K562 (cell line): ENCODE results near the gene G6PC3. TPM values are rescaled to one million over a fixed set of nuclear protein-coding genes. Genes with fewer than 3 reads are reported as not detected.

Experiments
- ASH1L ChIP-seq: fragments of 450-650 bp; IDR thresholded peaks from 2 replicates; pipeline ENCODE4 v1.6.1; 2018; ENCODE audit warnings: borderline replicate concordance, mild to moderate bottlenecking, low read depth; ENCODE audit not compliant: partially characterized antibody
- EP400 ChIP-seq: fragments of 450-650 bp; IDR thresholded peaks from 2 replicates; pipeline ENCODE4 v1.6.1; 2017; ENCODE audit warnings: antibody characterized with exemption, mild to moderate bottlenecking, moderate library complexity
- GABPB2 ChIP-seq: fragments of 250-450 bp; sonication (Bioruptor Pico); conservative IDR thresholded peaks from 2 replicates; pipeline ENCODE4 v1.5.1; 2021; ENCODE audit warnings: mild to moderate bottlenecking
- LCOR ChIP-seq: sonication (generic); formaldehyde crosslinking; IDR thresholded peaks from 2 replicates; pipeline ENCODE4 v1.8.0; 2022; ENCODE audit warnings: mild to moderate bottlenecking, missing genetic modification reagents
- RNF2 ChIP-seq: sonication (generic); IDR thresholded peaks from 2 replicates; pipeline ENCODE4 v1.6.1; 2016
- RREB1 ChIP-seq: fragments of 250-450 bp; sonication (Bioruptor Pico); IDR thresholded peaks from 2 replicates; pipeline ENCODE4 v1.4.0; 2020
- ZBTB49 ChIP-seq: sonication (generic); formaldehyde crosslinking; IDR thresholded peaks from 2 replicates; pipeline ENCODE4 v1.8.0; 2022; ENCODE audit warnings: missing genetic modification reagents, mild to moderate bottlenecking, borderline replicate concordance
- ZNF740 ChIP-seq, 3 experiments: fragments of 200-800 bp in 1 of 3; sonication (Bioruptor generic) in 1 of 3; sonication (generic) in 1 of 3; formaldehyde crosslinking in 1 of 3; IDR thresholded peaks; 2 replicates each; pipeline versions ENCODE4 v1.6.1 to v1.8.0; 2016 to 2022; ENCODE audit warnings: mild to moderate bottlenecking in 2 of 3, missing compliant biosample characterization in 2 of 3, missing genetic modification characterization in 2 of 3, missing genetic modification reagents in 1 of 3
- polyA plus RNA-seq, 8 experiments: library from polyadenylated mRNA; depleted of rRNA in 4 of 8; stranded (reverse) in 5 of 8; unstranded in 3 of 8; fragments of >200 nt; fragmentation: Nextera tagmentation in 2 of 8; fragmentation: Illumina TruSeq in 1 of 8; extraction: Ambion mirVana in 2 of 8; extraction: Trizol in 1 of 8; gene quantifications; 2 replicates each; pipeline versions ENCODE4 v1.2.1 to v1.2.3, GENCODE V29; 2011 to 2014; ENCODE audit warnings: inconsistent platforms in 1 of 8, missing spikeins in 1 of 8
- total RNA-seq, 7 experiments: library from RNA; depleted of rRNA in 6 of 7; stranded (reverse); fragments of >200 nt in 6 of 7; fragmentation: Illumina TruSeq in 2 of 7; extraction: Trizol in 2 of 7; gene quantifications; 2 replicates each; pipeline versions ENCODE4 v1.2.1 to v1.2.3, GENCODE V29; 2011 to 2021; ENCODE audit warnings: low replicate concordance in 1 of 7
- TF ChIP-seq, protein P1 (sequence below), 2 experiments: fragments of 450-650 bp in 1 of 2; IDR thresholded peaks; 2 replicates each; pipeline ENCODE4 v1.6.1; 2011 to 2017; ENCODE audit warnings: low read depth in 2 of 2, antibody characterized with exemption in 1 of 2, borderline replicate concordance in 1 of 2, low read length in 1 of 2, mild to moderate bottlenecking in 1 of 2, mixed read lengths in 1 of 2; ENCODE audit not compliant: control insufficient read depth in 1 of 2
- TF ChIP-seq, protein P2 (sequence below): IDR thresholded peaks from 3 replicates; pipeline ENCODE4 v1.6.1; 2011; ENCODE audit warnings: borderline replicate concordance, mild to moderate bottlenecking; ENCODE audit not compliant: insufficient read length, insufficient read depth

G6PC3 gene
- total and polyA plus RNA-seq, 9 of the 15 experiments (the other 6 are each of a cell fraction or from before 2014, with no cell fraction given): 10.4 to 57.8 (median 31.1) TPM

- TF ChIP-seq, protein P1, sequence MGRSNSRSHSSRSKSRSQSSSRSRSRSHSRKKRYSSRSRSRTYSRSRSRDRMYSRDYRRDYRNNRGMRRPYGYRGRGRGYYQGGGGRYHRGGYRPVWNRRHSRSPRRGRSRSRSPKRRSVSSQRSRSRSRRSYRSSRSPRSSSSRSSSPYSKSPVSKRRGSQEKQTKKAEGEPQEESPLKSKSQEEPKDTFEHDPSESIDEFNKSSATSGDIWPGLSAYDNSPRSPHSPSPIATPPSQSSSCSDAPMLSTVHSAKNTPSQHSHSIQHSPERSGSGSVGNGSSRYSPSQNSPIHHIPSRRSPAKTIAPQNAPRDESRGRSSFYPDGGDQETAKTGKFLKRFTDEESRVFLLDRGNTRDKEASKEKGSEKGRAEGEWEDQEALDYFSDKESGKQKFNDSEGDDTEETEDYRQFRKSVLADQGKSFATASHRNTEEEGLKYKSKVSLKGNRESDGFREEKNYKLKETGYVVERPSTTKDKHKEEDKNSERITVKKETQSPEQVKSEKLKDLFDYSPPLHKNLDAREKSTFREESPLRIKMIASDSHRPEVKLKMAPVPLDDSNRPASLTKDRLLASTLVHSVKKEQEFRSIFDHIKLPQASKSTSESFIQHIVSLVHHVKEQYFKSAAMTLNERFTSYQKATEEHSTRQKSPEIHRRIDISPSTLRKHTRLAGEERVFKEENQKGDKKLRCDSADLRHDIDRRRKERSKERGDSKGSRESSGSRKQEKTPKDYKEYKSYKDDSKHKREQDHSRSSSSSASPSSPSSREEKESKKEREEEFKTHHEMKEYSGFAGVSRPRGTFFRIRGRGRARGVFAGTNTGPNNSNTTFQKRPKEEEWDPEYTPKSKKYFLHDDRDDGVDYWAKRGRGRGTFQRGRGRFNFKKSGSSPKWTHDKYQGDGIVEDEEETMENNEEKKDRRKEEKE (IDR thresholded peaks at IDR 0.05; ENCODE audit: borderline replicate concordance in 1 of 2, control insufficient read depth in 1 of 2, low read depth in 2 of 2, low read length in 1 of 2): no peak
- TF ChIP-seq, protein P2, sequence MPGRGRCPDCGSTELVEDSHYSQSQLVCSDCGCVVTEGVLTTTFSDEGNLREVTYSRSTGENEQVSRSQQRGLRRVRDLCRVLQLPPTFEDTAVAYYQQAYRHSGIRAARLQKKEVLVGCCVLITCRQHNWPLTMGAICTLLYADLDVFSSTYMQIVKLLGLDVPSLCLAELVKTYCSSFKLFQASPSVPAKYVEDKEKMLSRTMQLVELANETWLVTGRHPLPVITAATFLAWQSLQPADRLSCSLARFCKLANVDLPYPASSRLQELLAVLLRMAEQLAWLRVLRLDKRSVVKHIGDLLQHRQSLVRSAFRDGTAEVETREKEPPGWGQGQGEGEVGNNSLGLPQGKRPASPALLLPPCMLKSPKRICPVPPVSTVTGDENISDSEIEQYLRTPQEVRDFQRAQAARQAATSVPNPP: no peak
- TF ChIP-seq GABPB2 (no peak), EP400 (peak; percentile 34; the same call in 1 of the 2 replicates), ASH1L (no peak), RNF2 (no peak), ZNF740 (CRISPR knock-in tag; IDR thresholded peaks at IDR 0.05) (peak; percentile 81), ZNF740 (tag; IDR thresholded peaks at IDR 0.05) (peak in 1 of 2 experiments; percentile 67; a peak in 1 of 4 replicates), ZBTB49 (CRISPR knock-in tag) (no peak), LCOR (0 out of 2 replicates have a peak, but pooled peaks have one; percentile 47), RREB1 (CRISPR knock-in tag) (no peak)
These were observed 4.8 kb upstream of the G6PC3 start (continued) for GRCh38 chr17:44065668-44066203.
